ENCODE data around the gene TRDN. TPM values are rescaled to one million over a fixed set of nuclear protein-coding genes. Genes with fewer than 3 reads are reported as not detected.

Gene TRDN
- total and polyA plus RNA-seq, 2 experiments from 2014 or later: 0.10 to 0.48 TPM

GRCh38 chr6:123398072-123398471, 238.7 kb downstream of the TRDN start:
- TF ChIP-seq EZH2 (IDR thresholded peaks at IDR 0.05; ENCODE audit: borderline replicate concordance) (no peak), EZH2phosphoT487 (IDR thresholded peaks at IDR 0.05; ENCODE audit: low read depth, severe bottlenecking, unreplicated experiment) (no peak)
- TF ChIP-seq, protein P1, sequence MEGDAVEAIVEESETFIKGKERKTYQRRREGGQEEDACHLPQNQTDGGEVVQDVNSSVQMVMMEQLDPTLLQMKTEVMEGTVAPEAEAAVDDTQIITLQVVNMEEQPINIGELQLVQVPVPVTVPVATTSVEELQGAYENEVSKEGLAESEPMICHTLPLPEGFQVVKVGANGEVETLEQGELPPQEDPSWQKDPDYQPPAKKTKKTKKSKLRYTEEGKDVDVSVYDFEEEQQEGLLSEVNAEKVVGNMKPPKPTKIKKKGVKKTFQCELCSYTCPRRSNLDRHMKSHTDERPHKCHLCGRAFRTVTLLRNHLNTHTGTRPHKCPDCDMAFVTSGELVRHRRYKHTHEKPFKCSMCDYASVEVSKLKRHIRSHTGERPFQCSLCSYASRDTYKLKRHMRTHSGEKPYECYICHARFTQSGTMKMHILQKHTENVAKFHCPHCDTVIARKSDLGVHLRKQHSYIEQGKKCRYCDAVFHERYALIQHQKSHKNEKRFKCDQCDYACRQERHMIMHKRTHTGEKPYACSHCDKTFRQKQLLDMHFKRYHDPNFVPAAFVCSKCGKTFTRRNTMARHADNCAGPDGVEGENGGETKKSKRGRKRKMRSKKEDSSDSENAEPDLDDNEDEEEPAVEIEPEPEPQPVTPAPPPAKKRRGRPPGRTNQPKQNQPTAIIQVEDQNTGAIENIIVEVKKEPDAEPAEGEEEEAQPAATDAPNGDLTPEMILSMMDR (IDR thresholded peaks at IDR 0.05; ENCODE audit: poor library complexity): no peak

DNA sequence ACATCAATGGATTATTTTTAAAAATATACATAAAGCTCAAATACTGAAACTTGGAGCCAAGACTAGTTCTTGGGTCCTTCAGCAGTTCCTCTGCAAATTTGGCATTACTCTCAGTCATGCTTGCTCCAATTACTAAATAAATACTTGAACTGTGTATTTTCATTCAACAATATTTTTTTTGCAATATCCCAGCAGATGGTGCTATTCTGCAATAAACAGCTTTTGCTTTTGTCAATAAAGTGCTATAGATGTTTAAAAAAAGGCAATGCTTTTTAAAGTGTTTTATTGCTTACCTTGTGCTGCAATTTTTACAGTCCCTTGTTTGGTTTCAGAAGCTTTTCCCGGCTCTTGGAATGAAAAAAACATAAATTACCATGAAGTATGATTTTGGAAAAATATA, 243.4 kb downstream of the TRDN start:
- no peaks in the 10 kb centered on the region for H3K27me3 ChIP-seq
- H3K79me2 ChIP-seq: no peaks in the 10 kb centered on the region
- no peak overlapping the region for H3K27ac ChIP-seq
- TF ChIP-seq EZH2phosphoT487 (IDR thresholded peaks at IDR 0.05; ENCODE audit: low read depth, severe bottlenecking, unreplicated experiment): no peak
- TF ChIP-seq, protein P1 (IDR thresholded peaks at IDR 0.05; ENCODE audit: poor library complexity): peak; percentile 64
- no peaks in the 10 kb centered on the region for H3K36me3 ChIP-seq (replicated peaks; ENCODE audit: insufficient read depth, low read depth)
- no peaks in the 10 kb centered on the region for H4K20me1 ChIP-seq (ENCODE audit: insufficient read depth, poor library complexity, severe bottlenecking)
- H3K4me2 ChIP-seq: no peak overlapping the region
- no peak overlapping the region for H3K4me3 ChIP-seq
- peak; percentile 12 for DNase-seq (ENCODE audit: low spot score)
- no peaks in the 10 kb centered on the region for H3K4me1 ChIP-seq (ENCODE audit: insufficient read depth)
- 34% methylated on average over 1 of the region's 1 CpG for WGBS (ENCODE audit: low lambda C conversion rate, missing lambda C conversion rate)
- no peaks in the 10 kb centered on the region for H3K9me2 ChIP-seq (replicated peaks; ENCODE audit: insufficient read depth)
- H2AFZ ChIP-seq: no peak overlapping the region
- no peaks in the 10 kb centered on the region for H3K9me3 ChIP-seq (ENCODE audit: low read depth)

More at GRCh38 chr6:123398072-123398471, 238.7 kb downstream of the TRDN start:
- H3K79me2 ChIP-seq: no peaks in the 10 kb centered on the region
- H3K9me3 ChIP-seq (ENCODE audit: low read depth): no peaks in the 10 kb centered on the region
- no peaks in the 10 kb centered on the region for H3K4me1 ChIP-seq (ENCODE audit: insufficient read depth)
- H3K27me3 ChIP-seq: no peaks in the 10 kb centered on the region
- WGBS (ENCODE audit: low lambda C conversion rate, missing lambda C conversion rate): 93% methylated on average over 11 of the region's 12 CpGs
- H3K36me3 ChIP-seq (replicated peaks; ENCODE audit: insufficient read depth, low read depth): no peaks in the 10 kb centered on the region
- no peak overlapping the region for H3K4me2 ChIP-seq
- no peak overlapping the region for H3K4me3 ChIP-seq
- no peaks in the 10 kb centered on the region for H3K9me2 ChIP-seq (replicated peaks; ENCODE audit: insufficient read depth)
- H4K20me1 ChIP-seq (ENCODE audit: insufficient read depth, poor library complexity, severe bottlenecking): no peaks in the 10 kb centered on the region
- H3K27ac ChIP-seq: no peak overlapping the region
- no peak for DNase-seq (ENCODE audit: low spot score)
- H2AFZ ChIP-seq: no peak overlapping the region

- no peaks in the 10 kb centered on the region for H3K27me3 ChIP-seq
- H3K9me2 ChIP-seq (replicated peaks; ENCODE audit: insufficient read depth): no peaks in the 10 kb centered on the region
- H3K79me2 ChIP-seq: no peaks in the 10 kb centered on the region
- H2AFZ ChIP-seq: no peak overlapping the region
- H3K4me3 ChIP-seq: no peak overlapping the region
- H3K4me1 ChIP-seq (ENCODE audit: insufficient read depth): no peaks in the 10 kb centered on the region
- H3K27ac ChIP-seq: no peak overlapping the region
- no peak for TF ChIP-seq EZH2phosphoT487 (IDR thresholded peaks at IDR 0.05; ENCODE audit: low read depth, severe bottlenecking, unreplicated experiment)
- no peak for TF ChIP-seq EZH2 (IDR thresholded peaks at IDR 0.05; ENCODE audit: borderline replicate concordance)
- TF ChIP-seq, protein P1 (IDR thresholded peaks at IDR 0.05; ENCODE audit: poor library complexity): no peak
- H3K4me2 ChIP-seq: no peak overlapping the region
- 82% methylated on average over 2 of the region's 2 CpGs for WGBS (ENCODE audit: low lambda C conversion rate, missing lambda C conversion rate)
- no peak for DNase-seq (ENCODE audit: low spot score)
- no peaks in the 10 kb centered on the region for H3K9me3 ChIP-seq (ENCODE audit: low read depth)
- H4K20me1 ChIP-seq (ENCODE audit: insufficient read depth, poor library complexity, severe bottlenecking): no peaks in the 10 kb centered on the region
- H3K36me3 ChIP-seq (replicated peaks; ENCODE audit: insufficient read depth, low read depth): no peaks in the 10 kb centered on the region
Measured at GRCh38 chr6:123383718-123384117, 253.0 kb downstream of the TRDN start.

DNA sequence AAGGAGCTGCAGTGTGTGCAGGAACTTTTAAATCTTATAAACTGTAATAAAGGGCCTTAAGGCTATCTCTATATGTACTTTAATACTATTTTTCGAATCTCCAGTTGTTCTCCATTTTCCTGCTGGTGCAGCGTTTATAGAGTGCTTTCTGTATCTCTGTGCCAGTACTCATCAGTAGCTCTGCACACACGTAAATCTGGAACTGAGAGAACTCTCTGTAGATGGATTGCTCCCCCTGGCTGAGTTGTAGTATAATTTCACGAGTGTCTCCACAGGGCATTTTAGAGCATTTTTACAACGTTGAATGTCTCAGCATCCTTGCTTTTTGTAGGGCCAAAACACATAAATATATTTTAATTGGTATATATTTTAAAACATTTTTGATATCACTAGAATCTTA, 256.5 kb downstream of the TRDN start:
- 16% methylated on average over 5 of the region's 5 CpGs for WGBS (ENCODE audit: low lambda C conversion rate, missing lambda C conversion rate)
- Histone ChIP-seq H3K9me2 (replicated peaks; ENCODE audit: insufficient read depth) (no peaks in the 10 kb centered on the region), H3K9me3 (ENCODE audit: low read depth) (no peaks in the 10 kb centered on the region), H3K4me1 (ENCODE audit: insufficient read depth) (no peaks in the 10 kb centered on the region), H3K36me3 (replicated peaks; ENCODE audit: insufficient read depth, low read depth) (no peaks in the 10 kb centered on the region), H2AFZ (no peak overlapping the region), H3K79me2 (no peaks in the 10 kb centered on the region), H4K20me1 (ENCODE audit: insufficient read depth, poor library complexity, severe bottlenecking) (no peaks in the 10 kb centered on the region), H3K27me3 (no peaks in the 10 kb centered on the region), H3K4me3 (no peak overlapping the region), H3K27ac (no peak overlapping the region), H3K4me2 (no peak overlapping the region)
- TF ChIP-seq, protein P1 (IDR thresholded peaks at IDR 0.05; ENCODE audit: poor library complexity): peak; percentile 63
- no peak for TF ChIP-seq EZH2phosphoT487 (IDR thresholded peaks at IDR 0.05; ENCODE audit: low read depth, severe bottlenecking, unreplicated experiment)
- TF ChIP-seq EZH2 (IDR thresholded peaks at IDR 0.05; ENCODE audit: borderline replicate concordance): no peak
- DNase-seq (ENCODE audit: low spot score): peak; percentile 60
